A673 (cell line): ENCODE data around the gene SAMD15. TPM values are rescaled to one million over a fixed set of nuclear protein-coding genes. Genes with fewer than 3 reads are reported as not detected.

Experiments used
- BruUV-seq: library from RNA; stranded (reverse); fragments of 400-500 nt; replicated peaks from 2 replicates; lab custom pipeline; 2021; lab: Mats Ljungman, UMichigan
- CTCF ChIA-PET: fragments of 300-600 bp; sonication (Branson Sonifier 250); formaldehyde crosslinking; loops from one replicate; lab custom pipeline; 2022; ENCODE audit warnings: antibody characterized with exemption; lab: Charles Lee
- POLR2A ChIA-PET: fragments of 300-600 bp; sonication (Branson Sonifier 250); formaldehyde crosslinking; loops from one replicate; lab custom pipeline; 2022; ENCODE audit warnings: antibody characterized with exemption; ENCODE audit not compliant: low non-redundant PET; lab: Charles Lee
- DNase-seq: peaks from one replicate; pipeline ENCODE4 v3.0.0-alpha.2; 2015; ENCODE audit warnings: low spot score
- H3K27ac ChIP-seq: fragments of 200-600 bp; sonication (generic); 2 replicates; pipeline ENCODE4 v1.5.1; 2016; ENCODE audit warnings: mixed run types, low read depth, mild to moderate bottlenecking, mixed read lengths, antibody characterized with exemption, low read length; ENCODE audit not compliant: poor library complexity, severe bottlenecking
- H3K27me3 ChIP-seq: fragments of 200-600 bp; sonication (generic); replicated peaks from 2 replicates; pipeline ENCODE4 v1.6.1; 2017; ENCODE audit warnings: mixed run types, low read depth, mild to moderate bottlenecking, mixed read lengths, antibody characterized with exemption, low read length; ENCODE audit not compliant: insufficient read depth, poor library complexity
- H3K36me3 ChIP-seq: fragments of 200-600 bp; sonication (generic); 2 replicates; pipeline ENCODE4 v1.6.1; 2016; ENCODE audit warnings: mixed run types, mild to moderate bottlenecking, mixed read lengths, antibody characterized with exemption, low read length; ENCODE audit not compliant: insufficient read depth, poor library complexity, severe bottlenecking
- H3K4me1 ChIP-seq: fragments of 200-600 bp; sonication (generic); 2 replicates; pipeline ENCODE4 v1.6.1; 2017; ENCODE audit warnings: mixed run types, mild to moderate bottlenecking, mixed read lengths, antibody characterized with exemption, low read length; ENCODE audit not compliant: insufficient read depth, poor library complexity, severe bottlenecking
- H3K4me3 ChIP-seq: fragments of 200-600 bp; sonication (generic); 2 replicates; pipeline ENCODE4 v1.5.1; 2016; ENCODE audit warnings: low read depth, mixed run types, mild to moderate bottlenecking, mixed read lengths, low read length; ENCODE audit not compliant: poor library complexity, severe bottlenecking
- H3K9me3 ChIP-seq: fragments of 200-600 bp; sonication (generic); 2 replicates; pipeline ENCODE4 v1.6.1; 2016; ENCODE audit warnings: mixed run types, low read depth, mild to moderate bottlenecking, mixed read lengths, antibody characterized with exemption, low read length; ENCODE audit not compliant: poor library complexity, severe bottlenecking
- CTCF ChIP-seq: fragments of 300-800, 200-600 bp; sonication (generic); conservative IDR thresholded peaks from 2 replicates; pipeline ENCODE4 v1.5.1; 2017; ENCODE audit warnings: low read depth, mild to moderate bottlenecking, antibody characterized with exemption, low read length, moderate library complexity, mixed read lengths
- EZH2 ChIP-seq: fragments of 200-600 bp; sonication (generic); IDR thresholded peaks from 2 replicates; pipeline ENCODE4 v1.6.1; 2017; ENCODE audit warnings: borderline replicate concordance, low read depth, mild to moderate bottlenecking, mixed read lengths, antibody characterized with exemption, low read length; ENCODE audit not compliant: poor library complexity, severe bottlenecking
- intact Hi-C: fragments of 100-400 bp; cut with micrococcal nuclease; formaldehyde crosslinking; loops from one replicate; pipeline ENCODE4 v1.10.0; 2022; ENCODE audit not compliant: unreplicated experiment
- total RNA-seq: library from RNA; stranded (reverse); gene quantifications from 2 replicates; pipeline ENCODE4 v1.2.3, GENCODE V29; 2021

Gene SAMD15
- total RNA-seq, 1 experiment from 2014 or later: 2.4 TPM

DNA sequence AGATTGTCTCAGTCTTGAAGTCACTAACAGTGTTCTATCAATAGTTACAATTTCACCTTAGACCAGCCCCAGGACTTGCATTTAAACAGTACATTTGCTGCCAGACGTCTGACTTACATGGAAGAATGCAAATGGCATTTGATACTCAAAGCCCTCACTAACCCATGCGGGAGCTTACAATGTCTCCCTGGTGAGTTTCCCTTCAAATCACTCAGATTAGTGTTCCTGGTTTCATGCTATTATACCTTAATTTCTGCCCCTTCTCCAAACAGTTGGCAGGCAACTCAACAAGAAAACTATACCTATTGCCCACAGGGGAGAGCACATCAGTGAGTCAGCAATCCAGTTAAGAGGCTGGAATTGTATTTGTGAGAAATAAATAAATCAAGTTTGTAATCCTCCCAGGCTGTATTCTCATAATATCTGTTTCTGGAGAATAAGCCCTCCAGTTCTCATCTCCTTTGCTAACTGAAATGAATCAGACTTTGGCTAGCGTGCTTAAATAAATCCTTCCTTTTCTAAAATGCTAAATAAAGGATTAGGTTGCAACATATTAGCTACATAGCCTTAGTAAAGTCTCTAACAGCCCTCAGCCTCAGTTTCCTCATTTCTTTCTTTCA, 32.7 kb upstream of the SAMD15 start:
- no peaks in the 10 kb centered on the region for H3K36me3 ChIP-seq
- H3K9me3 ChIP-seq: no peaks in the 10 kb centered on the region
- H3K27ac ChIP-seq: no peak overlapping the region
- H3K27me3 ChIP-seq: no peaks in the 10 kb centered on the region
- CTCF ChIA-PET: no interaction called here
- peaks cover 10% of the 10 kb centered on the region for H3K4me1 ChIP-seq
- BruUV-seq: no TSS peak
- POLR2A ChIA-PET: interaction anchor here (0.6 kb wide), 1 partner anchor 23 kb away, joined by 9 read pairs; no protein-coding TSS in a partner anchor
- intact Hi-C loops: no loop called here
- DNase-seq: peak; percentile 33
- H3K4me3 ChIP-seq: no peak overlapping the region
- TF ChIP-seq CTCF: no peak
- TF ChIP-seq EZH2: no peak

- no peaks in the 10 kb centered on the region for H3K9me3 ChIP-seq
- ChIA-PET CTCF (no interaction called here), POLR2A (interaction anchor here (0.5 kb wide), 1 partner anchor 146 kb away, joined by 7 read pairs; no protein-coding TSS in a partner anchor)
- H3K4me3 ChIP-seq: no peak overlapping the region
- intact Hi-C loops: no loop called here
- no TSS peak for BruUV-seq
- H3K27ac ChIP-seq: no peak overlapping the region
- no peaks in the 10 kb centered on the region for H3K36me3 ChIP-seq
- DNase-seq: no peak
- H3K4me1 ChIP-seq: peaks cover 10% of the 10 kb centered on the region
- TF ChIP-seq CTCF (no peak), EZH2 (no peak)
- no peaks in the 10 kb centered on the region for H3K27me3 ChIP-seq
These were observed 30.7 kb upstream of the SAMD15 start for GRCh38 chr14:77346495-77346894.

DNA sequence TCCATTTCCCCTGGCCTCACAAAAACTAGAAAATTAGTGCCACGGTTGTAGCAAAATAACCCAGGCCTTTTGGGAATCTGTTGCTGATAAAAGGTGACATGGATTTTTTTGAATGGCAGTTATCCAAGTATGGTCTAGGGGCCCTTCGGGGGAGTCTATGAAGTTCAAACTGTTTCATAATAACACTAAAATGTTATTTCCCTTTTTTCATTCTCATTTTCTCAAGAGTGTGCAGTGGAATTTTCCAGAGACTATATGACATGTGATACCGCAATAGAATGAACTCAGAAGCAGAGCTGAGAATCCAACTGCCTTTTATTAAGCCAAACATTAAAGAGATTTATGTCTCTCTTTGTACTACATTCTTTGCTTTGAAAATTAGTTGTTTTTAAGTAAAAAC, 29.4 kb upstream of the SAMD15 start:
- Histone ChIP-seq H3K27ac (no peak overlapping the region), H3K4me3 (no peak overlapping the region), H3K36me3 (no peaks in the 10 kb centered on the region), H3K27me3 (no peaks in the 10 kb centered on the region), H3K9me3 (no peaks in the 10 kb centered on the region), H3K4me1 (peaks cover 10% of the 10 kb centered on the region)
- TF ChIP-seq EZH2 (no peak), CTCF (no peak)
- BruUV-seq: no TSS peak
- ChIA-PET CTCF (no interaction called here), POLR2A (no interaction called here)
- intact Hi-C loops: no loop called here
- DNase-seq: no peak
